ENCODE measurements around the gene RPS6KA5.
"Not testable (repeated sequence)": the region's sequence is repeated elsewhere in the genome, so short reads cannot be mapped to it uniquely, and the experiment has no call there.

The RPS6KA5 gene

GRCh38 chr14:90842726-90843125, 217.7 kb downstream of the RPS6KA5 start:
- Mint-ChIP-seq H3K27ac (no peak overlapping the region), H3K27me3 (no peaks in the 10 kb centered on the region), H3K4me3 (no peak overlapping the region), H3K4me1 (peaks cover 5% of the 10 kb centered on the region), H3K9me3 (no peaks in the 10 kb centered on the region), H3K36me3 (peaks cover 3% of the 10 kb centered on the region)

GRCh38 chr14:90840667-90841066, 219.8 kb downstream of the RPS6KA5 start:
- H3K9me3 Mint-ChIP-seq, H3K27ac Mint-ChIP-seq, H3K27me3 Mint-ChIP-seq, H3K4me3 Mint-ChIP-seq, H3K36me3 Mint-ChIP-seq: not testable (repeated sequence)
- peaks cover 16% of the 10 kb centered on the region for H3K4me1 Mint-ChIP-seq

GRCh38 chr14:90839889-90840266, 220.6 kb downstream of the RPS6KA5 start:
- H3K36me3 Mint-ChIP-seq, result no peaks in the 10 kb centered on the region
- no peaks in the 10 kb centered on the region for H3K27me3 Mint-ChIP-seq
- no peak overlapping the region for H3K4me3 Mint-ChIP-seq
- no peak overlapping the region for H3K27ac Mint-ChIP-seq
- no peaks in the 10 kb centered on the region for H3K9me3 Mint-ChIP-seq
- peaks cover 21% of the 10 kb centered on the region for H3K4me1 Mint-ChIP-seq

- Mint-ChIP-seq H3K36me3 (no peaks in the 10 kb centered on the region), H3K4me3 (no peak overlapping the region), H3K4me1 (peaks cover 22% of the 10 kb centered on the region), H3K27me3 (no peaks in the 10 kb centered on the region), H3K27ac (no peak overlapping the region), H3K9me3 (no peaks in the 10 kb centered on the region)
These were observed 221.2 kb downstream of the RPS6KA5 start for GRCh38 chr14:90839024-90839888.

- H3K4me1 Mint-ChIP-seq, result peaks cover 22% of the 10 kb centered on the region
- not testable (repeated sequence) for H3K4me3 Mint-ChIP-seq, H3K36me3 Mint-ChIP-seq, H3K9me3 Mint-ChIP-seq, H3K27ac Mint-ChIP-seq, H3K27me3 Mint-ChIP-seq
These were observed 221.9 kb downstream of the RPS6KA5 start for GRCh38 chr14:90838531-90838930.

GRCh38 chr14:90837355-90837754, 223.1 kb downstream of the RPS6KA5 start:
- no peaks in the 10 kb centered on the region for H3K36me3 Mint-ChIP-seq
- H3K27me3 Mint-ChIP-seq, result no peaks in the 10 kb centered on the region
- peaks cover 17% of the 10 kb centered on the region for H3K4me1 Mint-ChIP-seq
- H3K9me3 Mint-ChIP-seq, result no peaks in the 10 kb centered on the region
- H3K27ac Mint-ChIP-seq, result no peak overlapping the region
- no peak overlapping the region for H3K4me3 Mint-ChIP-seq

- H3K36me3 Mint-ChIP-seq, result no peaks in the 10 kb centered on the region
- no peak overlapping the region for H3K27ac Mint-ChIP-seq
- no peaks in the 10 kb centered on the region for H3K9me3 Mint-ChIP-seq
- no peaks in the 10 kb centered on the region for H3K27me3 Mint-ChIP-seq
- no peak overlapping the region for H3K4me3 Mint-ChIP-seq
- H3K4me1 Mint-ChIP-seq, result peaks cover 17% of the 10 kb centered on the region
These were observed 223.8 kb downstream of the RPS6KA5 start for GRCh38 chr14:90836692-90837063.

GRCh38 chr14:90831821-90832220, 228.6 kb downstream of the RPS6KA5 start:
- no peaks in the 10 kb centered on the region for H3K9me3 Mint-ChIP-seq

GRCh38 chr14:90830931-90831701, 229.3 kb downstream of the RPS6KA5 start:
- H3K4me1 Mint-ChIP-seq, result peaks cover 17% of the 10 kb centered on the region
- no peaks in the 10 kb centered on the region for H3K36me3 Mint-ChIP-seq
- H3K9me3 Mint-ChIP-seq, result no peaks in the 10 kb centered on the region
- no peak overlapping the region for H3K4me3 Mint-ChIP-seq
- H3K27ac Mint-ChIP-seq, result no peak overlapping the region
- H3K27me3 Mint-ChIP-seq, result no peaks in the 10 kb centered on the region

More at GRCh38 chr14:90831821-90832220, 228.6 kb downstream of the RPS6KA5 start:
- Mint-ChIP-seq H3K4me3 (no peak overlapping the region), H3K36me3 (no peaks in the 10 kb centered on the region), H3K4me1 (peaks cover 21% of the 10 kb centered on the region), H3K27ac (no peak overlapping the region), H3K27me3 (no peaks in the 10 kb centered on the region)

- peak overlapping the region; percentile 55 for H3K27ac Mint-ChIP-seq
- no peaks in the 10 kb centered on the region for H3K27me3 Mint-ChIP-seq
- no peak overlapping the region for H3K4me3 Mint-ChIP-seq
- H3K4me1 Mint-ChIP-seq, result peaks cover 8% of the 10 kb centered on the region
- H3K36me3 Mint-ChIP-seq, result no peaks in the 10 kb centered on the region
- no peaks in the 10 kb centered on the region for H3K9me3 Mint-ChIP-seq
These were observed 230.8 kb downstream of the RPS6KA5 start for GRCh38 chr14:90829677-90830076.

- H3K4me3 Mint-ChIP-seq, result peak overlapping the region; percentile 53
- H3K27ac Mint-ChIP-seq, result peak overlapping the region; percentile 23
- no peaks in the 10 kb centered on the region for H3K36me3 Mint-ChIP-seq
These were observed 231.6 kb downstream of the RPS6KA5 start for GRCh38 chr14:90828642-90829487.

GRCh38 chr14:90827919-90828610, 232.4 kb downstream of the RPS6KA5 start:
- H3K4me1 Mint-ChIP-seq, result peaks cover 8% of the 10 kb centered on the region
- peak overlapping the region; percentile 23 for H3K27ac Mint-ChIP-seq
- H3K9me3 Mint-ChIP-seq, result no peaks in the 10 kb centered on the region
- no peaks in the 10 kb centered on the region for H3K27me3 Mint-ChIP-seq
- H3K4me3 Mint-ChIP-seq, result peak overlapping the region; percentile 53
- H3K36me3 Mint-ChIP-seq, result no peaks in the 10 kb centered on the region

More at GRCh38 chr14:90828642-90829487, 231.6 kb downstream of the RPS6KA5 start:
- H3K4me1 Mint-ChIP-seq, result peaks cover 8% of the 10 kb centered on the region
- no peaks in the 10 kb centered on the region for H3K27me3 Mint-ChIP-seq
- H3K9me3 Mint-ChIP-seq, result no peaks in the 10 kb centered on the region

GRCh38 chr14:90823542-90823941, 236.9 kb downstream of the RPS6KA5 start:
- not testable (repeated sequence) for H3K36me3 Mint-ChIP-seq

GRCh38 chr14:90820958-90821357, 239.5 kb downstream of the RPS6KA5 start:
- peak overlapping the region; percentile 79 for H3K27ac Mint-ChIP-seq

More at GRCh38 chr14:90823542-90823941, 236.9 kb downstream of the RPS6KA5 start:
- H3K9me3 Mint-ChIP-seq, H3K27me3 Mint-ChIP-seq, H3K27ac Mint-ChIP-seq, H3K4me3 Mint-ChIP-seq: not testable (repeated sequence)
- H3K4me1 Mint-ChIP-seq, result peaks cover 10% of the 10 kb centered on the region

More at GRCh38 chr14:90820958-90821357, 239.5 kb downstream of the RPS6KA5 start:
- Mint-ChIP-seq H3K4me1 (peaks cover 10% of the 10 kb centered on the region), H3K9me3 (no peaks in the 10 kb centered on the region), H3K27me3 (no peaks in the 10 kb centered on the region), H3K36me3 (no peaks in the 10 kb centered on the region), H3K4me3 (no peak overlapping the region)

Data from activated naive CD4-positive, alpha-beta T cell treated with anti-CD3 and anti-CD28 coated beads, Interleukin-2, amount 50 U/mL, for 24 hours (primary cell).